ENCODE data around the gene GNAL.

DNA sequence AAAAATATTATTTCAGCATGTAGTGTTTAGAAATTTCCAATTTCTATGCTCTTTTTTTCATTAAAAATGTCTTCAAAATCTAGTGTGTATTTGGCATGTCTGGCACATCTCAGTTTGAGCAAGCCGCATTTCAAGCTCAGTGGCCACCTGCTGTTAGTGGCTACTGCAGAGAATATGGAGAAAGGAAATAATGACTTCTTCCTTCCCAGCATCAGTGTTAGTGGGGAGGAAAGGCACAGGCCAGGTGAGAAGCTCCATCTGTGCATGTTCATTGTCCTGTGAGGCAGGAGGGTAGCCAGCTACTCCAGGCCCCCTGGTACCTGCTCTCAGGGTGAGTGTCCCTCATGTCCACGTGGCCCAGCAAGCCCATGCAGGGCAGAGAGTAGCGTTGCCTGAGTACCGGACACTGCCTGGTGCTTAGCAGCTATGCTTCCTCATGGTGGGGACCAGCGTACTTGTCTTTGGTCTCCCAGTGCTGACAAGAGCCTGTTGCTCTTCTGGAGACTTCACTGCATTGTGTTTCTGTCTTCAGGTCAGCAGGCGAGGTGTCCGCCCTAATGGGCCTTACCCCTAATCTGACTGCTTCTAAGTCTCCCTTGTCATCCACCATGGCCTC lies 94.8 kb downstream of the GNAL start:
- TF ChIP-seq CTCF (IDR thresholded peaks at IDR 0.05) (no peak), POLR2A (IDR thresholded peaks at IDR 0.05; ENCODE audit: low read depth) (no peak)
